BE2C (cell line): ENCODE data around the gene RASGRP4.

Source experiments
- DNase-seq: peaks from one replicate; pipeline ENCODE4 v3.0.0-alpha.2; 2020
- H3K27me3 ChIP-seq: fragments of 250-450 bp; sonication (Bioruptor Pico); 2 replicates; pipeline ENCODE4 v1.5.1; 2020; ENCODE audit warnings: mild to moderate bottlenecking
- H3K36me3 ChIP-seq: fragments of 250-450 bp; sonication (Bioruptor Pico); 2 replicates; pipeline ENCODE4 v1.5.1; 2020; ENCODE audit warnings: mild to moderate bottlenecking
- H3K4me1 ChIP-seq: fragments of 250-450 bp; sonication (Bioruptor Pico); 2 replicates; pipeline ENCODE4 v1.5.1; 2020
- H3K4me3 ChIP-seq: 2 replicates; pipeline ENCODE4 v1.5.1; 2011; ENCODE audit warnings: low read depth, low read length
- H3K9me3 ChIP-seq: fragments of 250-450 bp; sonication (Bioruptor Pico); 2 replicates; pipeline ENCODE4 v1.5.1; 2020
- CTCF ChIP-seq: IDR thresholded peaks from 2 replicates; pipeline ENCODE4 v1.5.1; 2012; ENCODE audit warnings: mild to moderate bottlenecking, low read depth, low read length

The RASGRP4 gene

GRCh38 chr19:38451629-38452028 is 25.6 kb upstream of the RASGRP4 start:
- TF ChIP-seq CTCF: no peak
- no peaks in the 10 kb centered on the region for H3K4me1 ChIP-seq
- peaks cover 3% of the 10 kb centered on the region; the same call in 1 of the 2 replicates for H3K9me3 ChIP-seq
- DNase-seq: no peak
- H3K27me3 ChIP-seq: no peaks in the 10 kb centered on the region
- H3K36me3 ChIP-seq: no peaks in the 10 kb centered on the region
- H3K4me3 ChIP-seq: no peak overlapping the region

GRCh38 chr19:38451036-38451435 is 25.0 kb upstream of the RASGRP4 start:
- Histone ChIP-seq H3K36me3 (no peaks in the 10 kb centered on the region), H3K9me3 (peaks cover 3% of the 10 kb centered on the region; the same call in 1 of the 2 replicates), H3K27me3 (no peaks in the 10 kb centered on the region), H3K4me1 (no peaks in the 10 kb centered on the region), H3K4me3 (no peak overlapping the region)
- no peak for TF ChIP-seq CTCF
- DNase-seq: no peak

- H3K4me3 ChIP-seq: no peak overlapping the region
- H3K9me3 ChIP-seq: peaks cover 3% of the 10 kb centered on the region; the same call in 1 of the 2 replicates
- H3K27me3 ChIP-seq: no peaks in the 10 kb centered on the region
- DNase-seq: no peak
- no peak for TF ChIP-seq CTCF
- H3K36me3 ChIP-seq: no peaks in the 10 kb centered on the region
- H3K4me1 ChIP-seq: no peaks in the 10 kb centered on the region
Measured at GRCh38 chr19:38449518-38449917, 23.5 kb upstream of the RASGRP4 start.

GRCh38 chr19:38448225-38448624 is 22.2 kb upstream of the RASGRP4 start:
- TF ChIP-seq CTCF: no peak
- Histone ChIP-seq H3K4me3 (no peak overlapping the region), H3K4me1 (no peaks in the 10 kb centered on the region)

GRCh38 chr19:38445362-38445761 is 19.3 kb upstream of the RASGRP4 start:
- Histone ChIP-seq H3K9me3 (no peaks in the 10 kb centered on the region), H3K4me1 (no peaks in the 10 kb centered on the region), H3K36me3 (no peaks in the 10 kb centered on the region), H3K4me3 (no peak overlapping the region), H3K27me3 (no peaks in the 10 kb centered on the region)
- no peak for TF ChIP-seq CTCF
- no peak for DNase-seq

More at GRCh38 chr19:38448225-38448624, 22.2 kb upstream of the RASGRP4 start:
- Histone ChIP-seq H3K36me3 (no peaks in the 10 kb centered on the region), H3K27me3 (no peaks in the 10 kb centered on the region), H3K9me3 (peaks cover 3% of the 10 kb centered on the region; the same call in 1 of the 2 replicates)
- no peak for DNase-seq

- H3K4me3 ChIP-seq: no peak overlapping the region
- no peak for DNase-seq
- no peak for TF ChIP-seq CTCF
- H3K9me3 ChIP-seq: no peaks in the 10 kb centered on the region
- H3K36me3 ChIP-seq: no peaks in the 10 kb centered on the region
- no peaks in the 10 kb centered on the region for H3K27me3 ChIP-seq
- H3K4me1 ChIP-seq: no peaks in the 10 kb centered on the region
Measured at GRCh38 chr19:38444026-38444425, 18.0 kb upstream of the RASGRP4 start.
